Measurements from ENCODE around the gene TSPAN4. TPM values are rescaled to one million over a fixed set of nuclear protein-coding genes. Genes with fewer than 3 reads are reported as not detected.

TSPAN4 gene
- polyA plus RNA-seq, 3 donors: 52.6 to 75.5 (median 63.1) TPM

DNA sequence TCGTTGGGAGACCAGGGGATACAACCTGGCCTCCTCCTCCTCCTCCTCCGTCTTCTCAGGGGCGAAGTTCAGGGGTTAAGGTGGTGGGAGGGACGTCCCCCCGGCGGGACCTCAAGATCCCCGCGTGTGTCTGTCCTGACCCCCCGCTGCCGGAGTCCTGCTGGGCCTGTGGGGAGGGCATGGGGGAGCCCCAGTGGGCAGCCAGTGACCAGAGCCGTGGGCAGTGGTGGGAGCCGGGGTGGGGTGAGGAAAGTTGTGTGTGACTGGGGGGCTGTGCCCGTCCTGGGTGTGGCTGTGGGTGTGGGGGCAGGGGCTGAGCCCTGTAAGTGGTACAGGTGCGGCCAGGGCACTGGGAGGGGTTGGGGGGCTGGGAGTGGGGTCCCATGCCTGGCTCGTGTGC lies 10.1 kb downstream of the TSPAN4 start:
- H3K36me3 Mint-ChIP-seq: peaks cover 2 to 6% of the 10 kb centered on the region in 2 donors
- H3K4me3 ChIP-seq (replicated peaks in 1 of 3; ENCODE audit: low read depth in 2 of 3, low read length in 3 of 3): no peak overlapping the region
- H3K27me3 Mint-ChIP-seq (ENCODE audit: low read depth in 3 of 3): peaks cover 12 to 35% (median 23%) of the 10 kb centered on the region in 3 donors
- H3K4me1 Mint-ChIP-seq: peaks cover 11% of the 10 kb centered on the region
- no peak overlapping the region for H2AFZ ChIP-seq (ENCODE audit: insufficient read depth, low read depth, low read length, poor library complexity, severe bottlenecking)
- H3K9me3 ChIP-seq (replicated peaks in 1 of 2; ENCODE audit: control insufficient read depth in 1 of 2, insufficient read depth in 1 of 2, low read length in 2 of 2): no peaks in the 10 kb centered on the region
- peaks cover 12 to 18% of the 10 kb centered on the region in 2 donors for H3K4me1 ChIP-seq (ENCODE audit: control insufficient read depth in 1 of 2, insufficient read depth in 2 of 2, low read length in 2 of 2)
- intact Hi-C loops (cut with micrococcal nuclease): no loop called here
- peaks cover 6 to 24% of the 10 kb centered on the region in 2 donors for H3K27me3 ChIP-seq (ENCODE audit: control insufficient read depth in 2 of 2, insufficient read depth in 2 of 2, low read length in 2 of 2)
- no peak overlapping the region for H3K4me2 ChIP-seq (replicated peaks; ENCODE audit: extremely low read depth, low read length, poor library complexity, severe bottlenecking)
- H3K27ac ChIP-seq (ENCODE audit: low read depth in 1 of 2, low read length in 2 of 2): no peak overlapping the region
- H3K4me3 Mint-ChIP-seq: no peak overlapping the region
- H3K9me3 Mint-ChIP-seq: peaks cover 0 to 3% (median 0%) of the 10 kb centered on the region in 7 donors
- H3K27ac Mint-ChIP-seq: no peak overlapping the region
- H4K20me1 ChIP-seq (ENCODE audit: insufficient read depth, low read length): peaks cover 80% of the 10 kb centered on the region
- H3K79me2 ChIP-seq (ENCODE audit: insufficient read depth, low read length): no peaks in the 10 kb centered on the region
- no peak overlapping the region for H3K9ac ChIP-seq (ENCODE audit: insufficient read depth, low read length, poor library complexity, severe bottlenecking)
- TF ChIP-seq, protein P1, sequence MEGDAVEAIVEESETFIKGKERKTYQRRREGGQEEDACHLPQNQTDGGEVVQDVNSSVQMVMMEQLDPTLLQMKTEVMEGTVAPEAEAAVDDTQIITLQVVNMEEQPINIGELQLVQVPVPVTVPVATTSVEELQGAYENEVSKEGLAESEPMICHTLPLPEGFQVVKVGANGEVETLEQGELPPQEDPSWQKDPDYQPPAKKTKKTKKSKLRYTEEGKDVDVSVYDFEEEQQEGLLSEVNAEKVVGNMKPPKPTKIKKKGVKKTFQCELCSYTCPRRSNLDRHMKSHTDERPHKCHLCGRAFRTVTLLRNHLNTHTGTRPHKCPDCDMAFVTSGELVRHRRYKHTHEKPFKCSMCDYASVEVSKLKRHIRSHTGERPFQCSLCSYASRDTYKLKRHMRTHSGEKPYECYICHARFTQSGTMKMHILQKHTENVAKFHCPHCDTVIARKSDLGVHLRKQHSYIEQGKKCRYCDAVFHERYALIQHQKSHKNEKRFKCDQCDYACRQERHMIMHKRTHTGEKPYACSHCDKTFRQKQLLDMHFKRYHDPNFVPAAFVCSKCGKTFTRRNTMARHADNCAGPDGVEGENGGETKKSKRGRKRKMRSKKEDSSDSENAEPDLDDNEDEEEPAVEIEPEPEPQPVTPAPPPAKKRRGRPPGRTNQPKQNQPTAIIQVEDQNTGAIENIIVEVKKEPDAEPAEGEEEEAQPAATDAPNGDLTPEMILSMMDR (IDR thresholded peaks at IDR 0.05): no peak
- no peaks in the 10 kb centered on the region for H3K36me3 ChIP-seq (replicated peaks in 1 of 2; ENCODE audit: control insufficient read depth in 1 of 2, insufficient read depth in 2 of 2, low read length in 2 of 2)
- no peak for DNase-seq
- WGBS (ENCODE audit: insufficient coverage): 97% methylated on average over 5 of the region's 15 CpGs

DNA sequence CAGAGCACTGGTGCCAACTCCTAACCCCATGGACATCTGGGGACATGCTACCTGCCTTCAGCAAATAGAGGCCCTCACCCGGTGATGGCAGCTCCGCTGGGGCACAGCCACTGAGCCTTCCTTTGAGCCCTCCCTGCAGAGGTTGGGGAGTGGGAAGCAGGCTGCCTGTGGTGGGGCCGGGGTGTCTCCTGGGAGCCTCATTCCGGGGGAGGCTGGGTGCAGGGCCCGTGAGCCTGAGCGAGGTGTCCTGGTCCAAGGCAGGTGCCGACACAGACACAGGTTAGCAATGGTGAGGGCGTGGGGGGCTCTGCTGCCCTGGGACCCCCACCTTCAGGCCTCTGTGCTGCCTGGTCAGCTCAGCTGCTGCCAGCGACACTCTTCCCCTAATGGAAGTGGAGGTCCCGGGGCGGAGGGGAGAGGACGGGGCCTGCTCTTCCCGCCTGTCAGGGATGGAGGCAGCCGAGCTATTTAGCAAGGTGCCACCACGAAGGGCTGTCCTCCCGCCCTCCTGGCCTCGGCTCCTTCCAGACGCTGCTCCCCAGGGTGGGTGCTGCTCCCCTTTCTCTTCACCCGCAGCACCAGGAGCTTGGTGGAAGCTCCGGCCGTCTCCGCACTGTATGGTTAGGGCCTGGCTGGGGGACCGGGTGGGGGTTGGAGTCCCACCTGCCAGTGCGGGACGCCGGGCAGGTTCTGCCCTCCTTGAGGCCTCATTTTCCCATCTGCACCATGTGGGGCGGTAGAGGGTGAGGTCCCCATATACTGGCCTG lies 11.2 kb downstream of the TSPAN4 start:
- Histone ChIP-seq H3K27me3 (ENCODE audit: control insufficient read depth in 2 of 2, insufficient read depth in 2 of 2, low read length in 2 of 2) (peaks cover 2 to 15% of the 10 kb centered on the region in 2 donors), H3K9ac (ENCODE audit: insufficient read depth, low read length, poor library complexity, severe bottlenecking) (no peak overlapping the region), H3K9me3 (replicated peaks in 1 of 2; ENCODE audit: control insufficient read depth in 1 of 2, insufficient read depth in 1 of 2, low read length in 2 of 2) (no peaks in the 10 kb centered on the region), H3K4me3 (replicated peaks in 1 of 3; ENCODE audit: low read depth in 2 of 3, low read length in 3 of 3) (no peak overlapping the region), H4K20me1 (ENCODE audit: insufficient read depth, low read length) (peaks cover 77% of the 10 kb centered on the region), H3K79me2 (ENCODE audit: insufficient read depth, low read length) (no peaks in the 10 kb centered on the region), H2AFZ (ENCODE audit: insufficient read depth, low read depth, low read length, poor library complexity, severe bottlenecking) (no peak overlapping the region), H3K36me3 (replicated peaks in 1 of 2; ENCODE audit: control insufficient read depth in 1 of 2, insufficient read depth in 2 of 2, low read length in 2 of 2) (no peaks in the 10 kb centered on the region), H3K27ac (ENCODE audit: low read depth in 1 of 2, low read length in 2 of 2) (no peak overlapping the region), H3K4me1 (ENCODE audit: control insufficient read depth in 1 of 2, insufficient read depth in 2 of 2, low read length in 2 of 2) (peaks cover 5 to 7% of the 10 kb centered on the region in 2 donors), H3K4me2 (replicated peaks; ENCODE audit: extremely low read depth, low read length, poor library complexity, severe bottlenecking) (no peak overlapping the region)
- peaks cover 6% of the 10 kb centered on the region for H3K4me1 Mint-ChIP-seq
- TF ChIP-seq, protein P1 (IDR thresholded peaks at IDR 0.05): no peak
- DNase-seq: no peak
- WGBS (ENCODE audit: insufficient coverage): 95% methylated on average over 19 of the region's 27 CpGs
- peaks cover 0 to 2% (median 0%) of the 10 kb centered on the region in 7 donors for H3K9me3 Mint-ChIP-seq
- peaks cover 2 to 6% of the 10 kb centered on the region in 2 donors for H3K36me3 Mint-ChIP-seq
- no peak overlapping the region for H3K4me3 Mint-ChIP-seq
- H3K27ac Mint-ChIP-seq: no peak overlapping the region
- H3K27me3 Mint-ChIP-seq (ENCODE audit: low read depth in 3 of 3): peaks cover 7 to 27% (median 19%) of the 10 kb centered on the region in 3 donors
- intact Hi-C loops (cut with micrococcal nuclease): no loop called here

All from CD14-positive monocyte (primary cell).